GM23338 (cell line): ENCODE measurements around the gene SLC27A3.

ENCODE experiments used
- CREB1 ChIP-seq: fragments of 250-450 bp; sonication (Bioruptor Pico); IDR thresholded peaks from 2 replicates; pipeline ENCODE4 v1.5.0; 2020; ENCODE audit warnings: low read depth, mild to moderate bottlenecking, moderate library complexity
- EZH2 ChIP-seq: fragments of 200-600 bp; sonication (generic); IDR thresholded peaks from one replicate; pipeline ENCODE4 v1.8.0; 2017; ENCODE audit warnings: antibody characterized with exemption, mild to moderate bottlenecking, low read depth; ENCODE audit not compliant: unreplicated experiment
- EZH2phosphoT487 ChIP-seq: fragments of 200-600 bp; sonication (generic); IDR thresholded peaks from one replicate; pipeline ENCODE4 v1.8.1; 2018; ENCODE audit warnings: antibody characterized with exemption; ENCODE audit not compliant: unreplicated experiment
- JUNB ChIP-seq: IDR thresholded peaks from one replicate; pipeline ENCODE4 v1.6.1; 2016; ENCODE audit warnings: antibody characterized with exemption; ENCODE audit not compliant: unreplicated experiment
- NANOG ChIP-seq: IDR thresholded peaks from 2 replicates; pipeline ENCODE4 v1.6.1; 2016; ENCODE audit warnings: antibody characterized with exemption, borderline replicate concordance
- POLR2AphosphoS5 ChIP-seq: IDR thresholded peaks from 2 replicates; pipeline ENCODE4 v1.6.1; 2016; ENCODE audit warnings: antibody characterized with exemption, low read depth
- TF ChIP-seq, protein P1 (sequence below), 2 experiments: fragments of 200-600 bp in 1 of 2; sonication (generic) in 1 of 2; conservative IDR thresholded peaks; 2 replicates each; pipeline versions ENCODE4 v1.5.1 to v1.6.1; 2016 to 2017; ENCODE audit warnings: antibody characterized with exemption in 2 of 2, low read depth in 2 of 2, mild to moderate bottlenecking in 2 of 2, moderate library complexity in 1 of 2
- TF ChIP-seq, protein P2 (sequence below): IDR thresholded peaks from one replicate; pipeline ENCODE4 v1.6.1; 2018; ENCODE audit warnings: antibody characterized with exemption; ENCODE audit not compliant: unreplicated experiment
- TF ChIP-seq, protein P3 (sequence below): fragments of 250-450 bp; sonication (Bioruptor Pico); IDR thresholded peaks from 2 replicates; pipeline ENCODE4 v1.5.0; 2020; ENCODE audit warnings: mild to moderate bottlenecking, moderate library complexity

DNA sequence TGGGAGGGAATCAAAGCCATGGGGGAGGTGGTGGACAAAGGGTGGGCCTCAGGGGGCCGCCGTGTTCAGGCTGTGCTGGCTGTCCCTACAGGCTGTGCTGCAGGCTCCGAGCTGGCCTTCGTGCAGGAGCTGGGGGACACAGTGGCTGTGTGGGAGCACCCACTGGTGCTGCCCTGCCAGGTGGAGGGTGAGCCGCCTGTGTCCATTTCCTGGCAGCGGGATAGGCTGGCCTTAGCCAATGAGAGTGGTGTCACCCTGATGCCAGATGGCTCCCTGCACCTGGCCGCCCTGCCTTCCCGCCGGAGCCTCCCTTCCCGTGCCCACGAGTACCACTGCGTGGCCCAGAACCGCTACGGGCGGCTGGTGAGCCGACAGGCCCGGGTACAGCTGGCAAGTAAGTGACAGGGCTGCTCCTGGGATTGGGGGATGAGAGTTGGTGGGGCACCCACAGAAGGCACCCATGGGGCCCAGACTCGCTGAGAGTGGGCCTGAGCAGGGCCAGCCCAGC, 20.2 kb downstream of the SLC27A3 start:
- TF ChIP-seq, protein P1, sequence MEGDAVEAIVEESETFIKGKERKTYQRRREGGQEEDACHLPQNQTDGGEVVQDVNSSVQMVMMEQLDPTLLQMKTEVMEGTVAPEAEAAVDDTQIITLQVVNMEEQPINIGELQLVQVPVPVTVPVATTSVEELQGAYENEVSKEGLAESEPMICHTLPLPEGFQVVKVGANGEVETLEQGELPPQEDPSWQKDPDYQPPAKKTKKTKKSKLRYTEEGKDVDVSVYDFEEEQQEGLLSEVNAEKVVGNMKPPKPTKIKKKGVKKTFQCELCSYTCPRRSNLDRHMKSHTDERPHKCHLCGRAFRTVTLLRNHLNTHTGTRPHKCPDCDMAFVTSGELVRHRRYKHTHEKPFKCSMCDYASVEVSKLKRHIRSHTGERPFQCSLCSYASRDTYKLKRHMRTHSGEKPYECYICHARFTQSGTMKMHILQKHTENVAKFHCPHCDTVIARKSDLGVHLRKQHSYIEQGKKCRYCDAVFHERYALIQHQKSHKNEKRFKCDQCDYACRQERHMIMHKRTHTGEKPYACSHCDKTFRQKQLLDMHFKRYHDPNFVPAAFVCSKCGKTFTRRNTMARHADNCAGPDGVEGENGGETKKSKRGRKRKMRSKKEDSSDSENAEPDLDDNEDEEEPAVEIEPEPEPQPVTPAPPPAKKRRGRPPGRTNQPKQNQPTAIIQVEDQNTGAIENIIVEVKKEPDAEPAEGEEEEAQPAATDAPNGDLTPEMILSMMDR (conservative IDR thresholded peaks at IDR 0.05; ENCODE audit: low read depth in 2 of 2): no peak
- TF ChIP-seq NANOG (no peak), EZH2 (no peak), EZH2phosphoT487 (no peak), POLR2AphosphoS5 (no peak), JUNB (no peak), CREB1 (CRISPR knock-in tag) (no peak)
- TF ChIP-seq, protein P2, sequence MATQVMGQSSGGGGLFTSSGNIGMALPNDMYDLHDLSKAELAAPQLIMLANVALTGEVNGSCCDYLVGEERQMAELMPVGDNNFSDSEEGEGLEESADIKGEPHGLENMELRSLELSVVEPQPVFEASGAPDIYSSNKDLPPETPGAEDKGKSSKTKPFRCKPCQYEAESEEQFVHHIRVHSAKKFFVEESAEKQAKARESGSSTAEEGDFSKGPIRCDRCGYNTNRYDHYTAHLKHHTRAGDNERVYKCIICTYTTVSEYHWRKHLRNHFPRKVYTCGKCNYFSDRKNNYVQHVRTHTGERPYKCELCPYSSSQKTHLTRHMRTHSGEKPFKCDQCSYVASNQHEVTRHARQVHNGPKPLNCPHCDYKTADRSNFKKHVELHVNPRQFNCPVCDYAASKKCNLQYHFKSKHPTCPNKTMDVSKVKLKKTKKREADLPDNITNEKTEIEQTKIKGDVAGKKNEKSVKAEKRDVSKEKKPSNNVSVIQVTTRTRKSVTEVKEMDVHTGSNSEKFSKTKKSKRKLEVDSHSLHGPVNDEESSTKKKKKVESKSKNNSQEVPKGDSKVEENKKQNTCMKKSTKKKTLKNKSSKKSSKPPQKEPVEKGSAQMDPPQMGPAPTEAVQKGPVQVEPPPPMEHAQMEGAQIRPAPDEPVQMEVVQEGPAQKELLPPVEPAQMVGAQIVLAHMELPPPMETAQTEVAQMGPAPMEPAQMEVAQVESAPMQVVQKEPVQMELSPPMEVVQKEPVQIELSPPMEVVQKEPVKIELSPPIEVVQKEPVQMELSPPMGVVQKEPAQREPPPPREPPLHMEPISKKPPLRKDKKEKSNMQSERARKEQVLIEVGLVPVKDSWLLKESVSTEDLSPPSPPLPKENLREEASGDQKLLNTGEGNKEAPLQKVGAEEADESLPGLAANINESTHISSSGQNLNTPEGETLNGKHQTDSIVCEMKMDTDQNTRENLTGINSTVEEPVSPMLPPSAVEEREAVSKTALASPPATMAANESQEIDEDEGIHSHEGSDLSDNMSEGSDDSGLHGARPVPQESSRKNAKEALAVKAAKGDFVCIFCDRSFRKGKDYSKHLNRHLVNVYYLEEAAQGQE: no peak
- TF ChIP-seq, protein P3, sequence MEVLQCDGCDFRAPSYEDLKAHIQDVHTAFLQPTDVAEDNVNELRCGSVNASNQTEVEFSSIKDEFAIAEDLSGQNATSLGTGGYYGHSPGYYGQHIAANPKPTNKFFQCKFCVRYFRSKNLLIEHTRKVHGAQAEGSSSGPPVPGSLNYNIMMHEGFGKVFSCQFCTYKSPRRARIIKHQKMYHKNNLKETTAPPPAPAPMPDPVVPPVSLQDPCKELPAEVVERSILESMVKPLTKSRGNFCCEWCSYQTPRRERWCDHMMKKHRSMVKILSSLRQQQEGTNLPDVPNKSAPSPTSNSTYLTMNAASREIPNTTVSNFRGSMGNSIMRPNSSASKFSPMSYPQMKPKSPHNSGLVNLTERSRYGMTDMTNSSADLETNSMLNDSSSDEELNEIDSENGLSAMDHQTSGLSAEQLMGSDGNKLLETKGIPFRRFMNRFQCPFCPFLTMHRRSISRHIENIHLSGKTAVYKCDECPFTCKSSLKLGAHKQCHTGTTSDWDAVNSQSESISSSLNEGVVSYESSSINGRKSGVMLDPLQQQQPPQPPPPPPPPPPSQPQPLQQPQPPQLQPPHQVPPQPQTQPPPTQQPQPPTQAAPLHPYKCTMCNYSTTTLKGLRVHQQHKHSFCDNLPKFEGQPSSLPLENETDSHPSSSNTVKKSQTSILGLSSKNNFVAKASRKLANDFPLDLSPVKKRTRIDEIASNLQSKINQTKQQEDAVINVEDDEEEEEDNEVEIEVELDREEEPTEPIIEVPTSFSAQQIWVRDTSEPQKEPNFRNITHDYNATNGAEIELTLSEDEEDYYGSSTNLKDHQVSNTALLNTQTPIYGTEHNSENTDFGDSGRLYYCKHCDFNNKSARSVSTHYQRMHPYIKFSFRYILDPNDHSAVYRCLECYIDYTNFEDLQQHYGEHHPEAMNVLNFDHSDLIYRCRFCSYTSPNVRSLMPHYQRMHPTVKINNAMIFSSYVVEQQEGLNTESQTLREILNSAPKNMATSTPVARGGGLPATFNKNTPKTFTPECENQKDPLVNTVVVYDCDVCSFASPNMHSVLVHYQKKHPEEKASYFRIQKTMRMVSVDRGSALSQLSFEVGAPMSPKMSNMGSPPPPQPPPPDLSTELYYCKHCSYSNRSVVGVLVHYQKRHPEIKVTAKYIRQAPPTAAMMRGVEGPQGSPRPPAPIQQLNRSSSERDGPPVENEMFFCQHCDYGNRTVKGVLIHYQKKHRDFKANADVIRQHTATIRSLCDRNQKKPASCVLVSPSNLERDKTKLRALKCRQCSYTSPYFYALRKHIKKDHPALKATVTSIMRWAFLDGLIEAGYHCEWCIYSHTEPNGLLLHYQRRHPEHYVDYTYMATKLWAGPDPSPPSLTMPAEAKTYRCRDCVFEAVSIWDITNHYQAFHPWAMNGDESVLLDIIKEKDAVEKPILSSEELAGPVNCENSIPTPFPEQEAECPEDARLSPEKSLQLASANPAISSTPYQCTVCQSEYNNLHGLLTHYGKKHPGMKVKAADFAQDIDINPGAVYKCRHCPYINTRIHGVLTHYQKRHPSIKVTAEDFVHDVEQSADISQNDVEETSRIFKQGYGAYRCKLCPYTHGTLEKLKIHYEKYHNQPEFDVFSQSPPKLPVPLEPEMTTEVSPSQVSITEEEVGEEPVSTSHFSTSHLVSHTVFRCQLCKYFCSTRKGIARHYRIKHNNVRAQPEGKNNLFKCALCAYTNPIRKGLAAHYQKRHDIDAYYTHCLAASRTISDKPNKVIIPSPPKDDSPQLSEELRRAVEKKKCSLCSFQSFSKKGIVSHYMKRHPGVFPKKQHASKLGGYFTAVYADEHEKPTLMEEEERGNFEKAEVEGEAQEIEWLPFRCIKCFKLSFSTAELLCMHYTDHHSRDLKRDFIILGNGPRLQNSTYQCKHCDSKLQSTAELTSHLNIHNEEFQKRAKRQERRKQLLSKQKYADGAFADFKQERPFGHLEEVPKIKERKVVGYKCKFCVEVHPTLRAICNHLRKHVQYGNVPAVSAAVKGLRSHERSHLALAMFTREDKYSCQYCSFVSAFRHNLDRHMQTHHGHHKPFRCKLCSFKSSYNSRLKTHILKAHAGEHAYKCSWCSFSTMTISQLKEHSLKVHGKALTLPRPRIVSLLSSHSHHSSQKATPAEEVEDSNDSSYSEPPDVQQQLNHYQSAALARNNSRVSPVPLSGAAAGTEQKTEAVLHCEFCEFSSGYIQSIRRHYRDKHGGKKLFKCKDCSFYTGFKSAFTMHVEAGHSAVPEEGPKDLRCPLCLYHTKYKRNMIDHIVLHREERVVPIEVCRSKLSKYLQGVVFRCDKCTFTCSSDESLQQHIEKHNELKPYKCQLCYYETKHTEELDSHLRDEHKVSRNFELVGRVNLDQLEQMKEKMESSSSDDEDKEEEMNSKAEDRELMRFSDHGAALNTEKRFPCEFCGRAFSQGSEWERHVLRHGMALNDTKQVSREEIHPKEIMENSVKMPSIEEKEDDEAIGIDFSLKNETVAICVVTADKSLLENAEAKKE (CRISPR knock-in tag): no peak
